ENCODE measurements around the gene STIMATE. TPM values are rescaled to one million over a fixed set of nuclear protein-coding genes. Genes with fewer than 3 reads are reported as not detected.

Gene STIMATE
- total RNA-seq, 4 donors from 2014 or later: 15.9 to 25.7 (median 19.3) TPM

DNA sequence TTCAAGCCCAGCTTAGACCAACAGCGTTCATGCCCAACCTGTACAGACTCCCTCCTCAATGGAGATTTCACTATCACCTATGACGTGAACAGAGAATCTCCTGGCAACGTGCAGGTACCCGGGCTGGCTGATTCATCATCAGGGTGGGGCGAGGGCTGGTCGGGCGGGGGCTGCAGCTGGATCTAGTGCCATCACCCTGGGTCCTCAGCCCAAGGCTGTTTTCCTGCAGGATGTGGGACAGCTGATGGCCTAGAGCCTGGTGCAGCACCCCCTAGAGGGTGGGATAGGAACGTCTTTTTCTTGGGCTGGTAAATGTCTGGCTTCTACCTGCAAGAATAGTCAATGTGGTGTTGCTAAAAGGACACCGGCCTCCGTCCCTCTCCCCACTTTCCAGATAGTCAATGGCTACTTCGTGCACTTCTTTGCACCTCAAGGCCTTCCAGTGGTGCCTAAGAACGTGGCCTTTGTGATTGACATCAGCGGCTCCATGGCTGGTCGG lies 98.3 kb downstream of the STIMATE start:
- Histone ChIP-seq H3K36me3 (no peaks in the 10 kb centered on the region), H3K27me3 (no peaks in the 10 kb centered on the region), H3K4me3 (no peak overlapping the region), H3K27ac (no peak overlapping the region), H3K9me3 (no peaks in the 10 kb centered on the region), H3K4me1 (no peaks in the 10 kb centered on the region)
- TF ChIP-seq, protein P1, sequence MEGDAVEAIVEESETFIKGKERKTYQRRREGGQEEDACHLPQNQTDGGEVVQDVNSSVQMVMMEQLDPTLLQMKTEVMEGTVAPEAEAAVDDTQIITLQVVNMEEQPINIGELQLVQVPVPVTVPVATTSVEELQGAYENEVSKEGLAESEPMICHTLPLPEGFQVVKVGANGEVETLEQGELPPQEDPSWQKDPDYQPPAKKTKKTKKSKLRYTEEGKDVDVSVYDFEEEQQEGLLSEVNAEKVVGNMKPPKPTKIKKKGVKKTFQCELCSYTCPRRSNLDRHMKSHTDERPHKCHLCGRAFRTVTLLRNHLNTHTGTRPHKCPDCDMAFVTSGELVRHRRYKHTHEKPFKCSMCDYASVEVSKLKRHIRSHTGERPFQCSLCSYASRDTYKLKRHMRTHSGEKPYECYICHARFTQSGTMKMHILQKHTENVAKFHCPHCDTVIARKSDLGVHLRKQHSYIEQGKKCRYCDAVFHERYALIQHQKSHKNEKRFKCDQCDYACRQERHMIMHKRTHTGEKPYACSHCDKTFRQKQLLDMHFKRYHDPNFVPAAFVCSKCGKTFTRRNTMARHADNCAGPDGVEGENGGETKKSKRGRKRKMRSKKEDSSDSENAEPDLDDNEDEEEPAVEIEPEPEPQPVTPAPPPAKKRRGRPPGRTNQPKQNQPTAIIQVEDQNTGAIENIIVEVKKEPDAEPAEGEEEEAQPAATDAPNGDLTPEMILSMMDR (IDR thresholded peaks at IDR 0.05): peak in 1 of 2 donors; percentile 33
- TF ChIP-seq POLR2A (IDR thresholded peaks at IDR 0.05) (no peak), POLR2AphosphoS5 (IDR thresholded peaks at IDR 0.05) (no peak)
- DNase-seq (ENCODE audit: low spot score in 2 of 2): no peak
- WGBS: 53% methylated on average over 7 of the region's 14 CpGs

DNA sequence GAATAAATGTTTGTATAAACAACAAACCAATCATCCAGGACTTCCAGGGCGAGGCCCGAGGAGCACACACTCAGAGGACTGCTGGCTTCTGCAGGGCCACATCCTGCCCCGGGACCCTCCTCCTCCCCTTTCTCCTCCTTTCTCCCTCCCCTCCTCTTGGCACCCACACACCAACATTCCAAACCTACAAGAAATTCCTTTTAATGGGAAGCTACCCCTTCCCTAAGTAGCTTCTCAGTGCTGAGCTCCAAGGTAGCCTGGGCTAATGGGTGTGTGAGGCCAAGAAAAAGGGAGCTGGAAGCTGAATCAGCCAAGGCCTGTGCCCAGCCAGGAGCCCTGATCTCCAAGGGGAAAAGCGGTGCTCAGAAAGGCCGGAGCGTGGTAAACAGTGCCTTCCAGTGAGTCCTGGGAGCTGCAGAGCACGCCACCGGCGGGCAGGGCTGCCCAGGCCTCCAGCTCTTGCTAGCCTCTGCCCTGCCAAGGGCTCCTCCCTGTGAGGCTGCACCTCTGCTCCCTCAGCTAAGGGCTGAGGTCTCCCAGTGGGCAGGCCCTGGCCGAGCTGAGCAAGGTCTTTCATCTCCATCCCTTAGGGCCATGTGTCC lies 98.9 kb downstream of the STIMATE start:
- H3K4me3 ChIP-seq: no peak overlapping the region
- no peak overlapping the region for H3K27ac ChIP-seq
- H3K9me3 ChIP-seq: no peaks in the 10 kb centered on the region
- no peaks in the 10 kb centered on the region for H3K4me1 ChIP-seq
- no peaks in the 10 kb centered on the region for H3K36me3 ChIP-seq
- no peaks in the 10 kb centered on the region for H3K27me3 ChIP-seq
- 59% methylated on average over 9 of the region's 10 CpGs for WGBS
- DNase-seq (ENCODE audit: low spot score in 2 of 2): no peak
- TF ChIP-seq, protein P1 (IDR thresholded peaks at IDR 0.05): no peak
- TF ChIP-seq POLR2AphosphoS5 (IDR thresholded peaks at IDR 0.05) (no peak), EP300 (IDR thresholded peaks at IDR 0.05) (no peak), POLR2A (IDR thresholded peaks at IDR 0.05) (no peak)

DNA sequence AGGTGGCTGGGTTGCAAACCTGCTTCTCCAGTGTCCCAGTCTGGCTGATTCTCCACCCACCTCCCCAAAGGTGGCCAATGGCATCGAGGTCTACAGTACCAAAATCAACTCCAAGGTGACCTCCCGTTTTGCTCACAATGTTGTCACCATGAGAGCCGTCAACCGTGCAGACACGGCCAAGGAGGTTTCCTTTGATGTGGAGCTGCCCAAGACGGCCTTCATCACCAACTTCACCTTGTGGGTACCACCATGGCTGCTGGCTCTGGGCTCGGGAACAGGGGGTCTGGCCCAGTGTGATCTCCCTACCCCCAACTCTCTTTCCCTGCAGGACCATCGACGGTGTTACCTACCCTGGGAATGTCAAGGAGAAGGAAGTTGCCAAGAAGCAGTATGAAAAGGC lies 100.9 kb downstream of the STIMATE start:
- Histone ChIP-seq H3K36me3 (no peaks in the 10 kb centered on the region), H3K27ac (no peak overlapping the region), H3K4me3 (no peak overlapping the region), H3K27me3 (no peaks in the 10 kb centered on the region), H3K4me1 (peaks cover 8% of the 10 kb centered on the region), H3K9me3 (no peaks in the 10 kb centered on the region)
- no peak for DNase-seq (ENCODE audit: low spot score in 2 of 2)
- TF ChIP-seq POLR2AphosphoS5 (IDR thresholded peaks at IDR 0.05) (no peak), POLR2A (IDR thresholded peaks at IDR 0.05) (no peak), EP300 (IDR thresholded peaks at IDR 0.05) (no peak)
- TF ChIP-seq, protein P1 (IDR thresholded peaks at IDR 0.05): no peak
- WGBS: 84% methylated on average over 9 of the region's 9 CpGs

DNA sequence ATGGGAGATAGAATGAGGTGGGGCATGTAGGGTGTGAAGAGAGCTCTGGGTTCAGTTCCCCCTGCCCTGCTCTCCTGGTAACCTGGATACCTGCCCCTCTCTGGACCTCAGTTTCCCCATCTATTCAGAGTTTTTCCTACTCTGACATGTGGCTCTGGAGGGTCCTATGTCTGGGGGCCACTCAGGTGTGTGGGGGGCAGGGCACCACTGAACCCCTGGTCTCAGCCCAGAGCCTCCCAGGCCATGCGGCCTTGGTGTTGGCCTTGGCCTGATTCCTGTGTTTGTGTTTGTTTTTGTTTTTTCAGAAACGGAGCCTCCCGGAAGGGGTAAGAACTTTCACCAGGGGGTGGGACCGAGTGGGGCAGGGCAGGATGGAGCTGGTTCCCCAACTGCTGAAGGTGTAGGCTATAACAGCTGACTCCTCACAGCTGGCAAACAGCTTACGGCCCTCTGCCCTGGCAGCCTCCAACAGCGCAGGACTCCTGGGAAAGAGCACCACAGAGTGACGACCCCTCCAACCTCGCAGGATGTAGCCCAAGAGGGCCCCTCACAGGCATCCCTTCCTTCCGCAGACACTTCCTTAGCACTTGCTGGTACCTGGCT lies 101.9 kb downstream of the STIMATE start:
- TF ChIP-seq, protein P1 (IDR thresholded peaks at IDR 0.05): no peak
- TF ChIP-seq EP300 (IDR thresholded peaks at IDR 0.05) (no peak), POLR2AphosphoS5 (IDR thresholded peaks at IDR 0.05) (no peak), POLR2A (IDR thresholded peaks at IDR 0.05) (no peak)
- H3K4me1 ChIP-seq: peaks cover 8% of the 10 kb centered on the region
- H3K9me3 ChIP-seq: no peaks in the 10 kb centered on the region
- H3K27me3 ChIP-seq: no peaks in the 10 kb centered on the region
- H3K27ac ChIP-seq: no peak overlapping the region
- no peak for DNase-seq (ENCODE audit: low spot score in 2 of 2)
- no peak overlapping the region for H3K4me3 ChIP-seq
- 81% methylated on average over 8 of the region's 9 CpGs for WGBS
- H3K36me3 ChIP-seq: no peaks in the 10 kb centered on the region

DNA sequence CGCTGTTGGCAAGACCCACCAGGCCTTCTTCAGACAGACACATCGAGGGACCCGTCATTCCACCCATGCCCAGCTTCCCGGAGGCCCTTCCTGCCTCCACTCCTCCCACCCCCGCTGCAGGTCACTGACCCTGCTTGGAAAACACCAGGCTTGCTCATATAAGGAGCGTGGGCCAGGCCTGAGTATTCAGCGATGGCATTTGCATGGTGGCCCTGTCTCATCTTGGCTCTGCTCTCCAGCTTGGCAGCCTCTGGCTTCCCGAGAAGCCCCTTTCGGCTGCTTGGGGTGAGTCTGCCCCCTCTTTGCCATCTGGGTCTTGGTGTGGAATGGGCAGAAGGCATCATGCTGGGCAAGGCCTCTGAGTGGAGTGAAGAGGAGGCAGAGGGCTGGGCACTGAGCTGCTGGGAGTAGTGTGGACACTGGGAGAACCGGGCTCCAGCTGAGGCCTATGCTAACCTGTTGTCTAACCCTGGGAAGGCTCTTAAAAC lies 102.7 kb downstream of the STIMATE start, which contains the start of gene ITIH3:
ITIH3 (plus strand) TSS at position 185 of the 488 bp plus-strand sequence; CDS start at position 193, 8 bp downstream.
- no peak for TF ChIP-seq EP300 (IDR thresholded peaks at IDR 0.05)
- TF ChIP-seq POLR2A (IDR thresholded peaks at IDR 0.05): no peak
- TF ChIP-seq, protein P1 (IDR thresholded peaks at IDR 0.05): no peak
- TF ChIP-seq POLR2AphosphoS5 (IDR thresholded peaks at IDR 0.05): no peak
- 79% methylated on average over 6 of the region's 10 CpGs for WGBS
- Histone ChIP-seq H3K27me3 (no peaks in the 10 kb centered on the region), H3K36me3 (no peaks in the 10 kb centered on the region), H3K27ac (no peak within 1 kb of the TSS), H3K4me1 (peaks cover 8% of the 10 kb centered on the region), H3K4me3 (no peak within 1 kb of the TSS), H3K9me3 (no peaks in the 10 kb centered on the region)
- no peak for DNase-seq (ENCODE audit: low spot score in 2 of 2)
